ENCODE results near the gene LRRC47. TPM values are rescaled to one million over a fixed set of nuclear protein-coding genes. Genes with fewer than 3 reads are reported as not detected.

The LRRC47 gene
- total RNA-seq, 1 donor from 2014 or later, result 54.7 TPM

DNA sequence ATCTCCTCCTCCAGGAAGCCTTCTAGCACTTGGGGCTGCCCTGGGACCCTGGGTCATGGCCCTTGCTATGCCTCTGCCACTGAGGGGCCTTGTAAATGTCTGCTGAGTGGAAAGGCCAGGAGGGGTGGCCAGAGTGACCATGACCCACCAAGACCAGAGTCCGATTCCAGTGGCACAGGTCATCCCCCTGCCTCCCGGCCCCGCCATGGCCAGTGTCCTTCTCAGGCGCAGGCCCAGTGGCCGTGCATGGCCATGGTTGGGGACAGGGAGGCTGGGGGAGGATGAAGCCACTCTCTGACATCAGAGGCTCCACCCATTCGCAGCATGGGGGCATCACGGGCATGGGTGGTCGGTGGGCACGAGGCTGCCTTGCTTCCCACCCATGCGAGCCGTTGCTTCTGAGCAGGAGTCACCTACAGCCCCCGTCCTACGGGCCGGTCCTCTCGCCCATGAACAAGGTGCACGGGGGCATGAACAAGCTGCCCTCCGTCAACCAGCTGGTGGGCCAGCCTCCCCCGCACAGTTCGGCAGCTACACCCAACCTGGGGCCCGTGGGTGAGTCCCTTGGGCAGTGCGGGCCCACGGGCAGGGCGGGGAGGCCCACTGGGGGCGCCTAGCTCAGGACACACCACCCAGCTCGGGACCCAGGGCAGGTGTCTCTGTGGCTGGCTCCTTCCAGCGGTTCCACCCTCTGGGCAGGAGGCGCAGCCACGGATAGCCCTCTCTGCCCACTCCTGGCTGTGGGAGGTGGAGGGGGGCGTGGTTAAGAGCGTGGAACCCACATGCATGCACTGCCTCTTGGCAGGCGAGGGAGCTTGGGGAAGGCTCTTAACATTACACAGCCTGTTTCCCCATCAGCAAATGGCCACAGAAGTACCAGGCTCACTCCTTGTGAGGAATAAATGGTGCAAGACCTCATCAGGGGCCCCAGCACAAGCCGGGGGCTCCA is 66.4 kb downstream of the LRRC47 start:
- DNase-seq (no peak), ATAC-seq (ENCODE audit: poor library complexity) (no peak)
- intact Hi-C loops (cut with DNase I), result loop anchor here (10.0 kb wide), 1 partner anchor 165 kb away; no protein-coding TSS in a partner anchor

Other genes with a start within 250 kb of the LRRC47 start
- 7.3 TPM for gene MEGF6, start 185.0 kb downstream of the LRRC47 start, total RNA-seq
- 47.0 TPM for gene TPRG1L, start 171.5 kb downstream of the LRRC47 start, total RNA-seq
- 10.0 TPM for gene WRAP73, start 146.4 kb downstream of the LRRC47 start, total RNA-seq
- gene TP73, start 144.0 kb downstream of the LRRC47 start, total RNA-seq, result not detected
- gene CCDC27, start 44.0 kb downstream of the LRRC47 start, total RNA-seq, result not detected
- gene SMIM1, start 23.7 kb downstream of the LRRC47 start, total RNA-seq, result 17.3 TPM
- 32.3 TPM for gene CEP104, start 60.7 kb upstream of the LRRC47 start, total RNA-seq
- 2.8 TPM for gene DFFB, start 61.0 kb upstream of the LRRC47 start, total RNA-seq
- 12.6 TPM for gene C1orf174, start 103.8 kb upstream of the LRRC47 start, total RNA-seq